ENCODE data around the gene PDK3.

The PDK3 gene

GRCh38 chrX:24443918-24444317 is 21.2 kb upstream of the PDK3 start:
- H3K36me3 ChIP-seq (ENCODE audit: control insufficient read depth, insufficient read depth, low read length) = no peaks in the 10 kb centered on the region
- no peaks in the 10 kb centered on the region; the same call in 1 of the 2 replicates for H3K27me3 ChIP-seq (replicated peaks; ENCODE audit: control insufficient read depth, insufficient read depth, low read length)
- no peak for TF ChIP-seq CTCF (IDR thresholded peaks at IDR 0.05; ENCODE audit: insufficient read depth, low read length, poor library complexity, severe bottlenecking)
- DNase-seq (ENCODE audit: extremely low read depth, insufficient read length) = no peak
- no peak overlapping the region for H3K4me3 ChIP-seq (replicated peaks; ENCODE audit: low read depth, low read length)

GRCh38 chrX:24444645-24445044 is 20.4 kb upstream of the PDK3 start:
- Histone ChIP-seq H3K27me3 (replicated peaks; ENCODE audit: control insufficient read depth, insufficient read depth, low read length) (no peaks in the 10 kb centered on the region; the same call in 1 of the 2 replicates), H3K4me3 (replicated peaks; ENCODE audit: low read depth, low read length) (no peak overlapping the region), H3K36me3 (ENCODE audit: control insufficient read depth, insufficient read depth, low read length) (no peaks in the 10 kb centered on the region)
- no peak for TF ChIP-seq CTCF (IDR thresholded peaks at IDR 0.05; ENCODE audit: insufficient read depth, low read length, poor library complexity, severe bottlenecking)
- no peak for DNase-seq (ENCODE audit: extremely low read depth, insufficient read length)

- H3K4me3 ChIP-seq (replicated peaks; ENCODE audit: low read depth, low read length) = no peak overlapping the region
- no peak for DNase-seq (ENCODE audit: extremely low read depth, insufficient read length)
- H3K27me3 ChIP-seq (replicated peaks; ENCODE audit: control insufficient read depth, insufficient read depth, low read length) = no peaks in the 10 kb centered on the region; the same call in 1 of the 2 replicates
- no peak for TF ChIP-seq CTCF (IDR thresholded peaks at IDR 0.05; ENCODE audit: insufficient read depth, low read length, poor library complexity, severe bottlenecking)
- no peaks in the 10 kb centered on the region for H3K36me3 ChIP-seq (ENCODE audit: control insufficient read depth, insufficient read depth, low read length)
Measured at GRCh38 chrX:24448762-24449250, 16.3 kb upstream of the PDK3 start.

GRCh38 chrX:24463077-24463476 is 2.0 kb upstream of the PDK3 start:
- H3K4me3 ChIP-seq (replicated peaks; ENCODE audit: low read depth, low read length) = no peak overlapping the region
- TF ChIP-seq CTCF (IDR thresholded peaks at IDR 0.05; ENCODE audit: insufficient read depth, low read length, poor library complexity, severe bottlenecking) = no peak
- no peaks in the 10 kb centered on the region for H3K27me3 ChIP-seq (replicated peaks; ENCODE audit: control insufficient read depth, insufficient read depth, low read length)
- no peak for DNase-seq (ENCODE audit: extremely low read depth, insufficient read length)
- H3K36me3 ChIP-seq (ENCODE audit: control insufficient read depth, insufficient read depth, low read length) = no peaks in the 10 kb centered on the region

GRCh38 chrX:24464498-24464835 is 619 bp upstream of the PDK3 start:
- no peaks in the 10 kb centered on the region for H3K36me3 ChIP-seq (ENCODE audit: control insufficient read depth, insufficient read depth, low read length)

More at GRCh38 chrX:24464498-24464835, 619 bp upstream of the PDK3 start:
- H3K27me3 ChIP-seq (replicated peaks; ENCODE audit: control insufficient read depth, insufficient read depth, low read length) = no peaks in the 10 kb centered on the region
- peak overlapping the region; percentile 66 for H3K4me3 ChIP-seq (replicated peaks; ENCODE audit: low read depth, low read length)
- no peak for TF ChIP-seq CTCF (IDR thresholded peaks at IDR 0.05; ENCODE audit: insufficient read depth, low read length, poor library complexity, severe bottlenecking)
- DNase-seq (ENCODE audit: extremely low read depth, insufficient read length) = no peak
